Gastroesophageal sphincter (tissue), 3 donors: ENCODE results near the gene ACSS3.

Experiments used
- EP300 ChIP-seq: sonication (generic); formaldehyde crosslinking; IDR thresholded peaks from one replicate; pipeline ENCODE4 v1.6.1; 2017; ENCODE audit warnings: antibody characterized with exemption, mild to moderate bottlenecking
- POLR2A ChIP-seq, 2 donors: fragments of 450-650 bp; IDR thresholded peaks; one replicate each; pipeline ENCODE4 v1.6.1; 2017; ENCODE audit warnings: antibody characterized with exemption in 2 of 2, mild to moderate bottlenecking in 2 of 2, moderate library complexity in 1 of 2
- POLR2AphosphoS5 ChIP-seq: sonication (generic); formaldehyde crosslinking; IDR thresholded peaks from one replicate; pipeline ENCODE4 v1.6.1; 2017; ENCODE audit warnings: antibody characterized with exemption
- TF ChIP-seq, protein P1 (sequence below), 4 experiments: fragments of 200-600 bp in 2 of 4; fragments of 450-650 bp in 2 of 4; sonication (generic) in 1 of 4; IDR thresholded peaks; one replicate each; pipeline ENCODE4 v1.5.1; 2017 to 2019; ENCODE audit warnings: antibody characterized with exemption in 4 of 4, mild to moderate bottlenecking in 2 of 4, moderate library complexity in 2 of 4

DNA sequence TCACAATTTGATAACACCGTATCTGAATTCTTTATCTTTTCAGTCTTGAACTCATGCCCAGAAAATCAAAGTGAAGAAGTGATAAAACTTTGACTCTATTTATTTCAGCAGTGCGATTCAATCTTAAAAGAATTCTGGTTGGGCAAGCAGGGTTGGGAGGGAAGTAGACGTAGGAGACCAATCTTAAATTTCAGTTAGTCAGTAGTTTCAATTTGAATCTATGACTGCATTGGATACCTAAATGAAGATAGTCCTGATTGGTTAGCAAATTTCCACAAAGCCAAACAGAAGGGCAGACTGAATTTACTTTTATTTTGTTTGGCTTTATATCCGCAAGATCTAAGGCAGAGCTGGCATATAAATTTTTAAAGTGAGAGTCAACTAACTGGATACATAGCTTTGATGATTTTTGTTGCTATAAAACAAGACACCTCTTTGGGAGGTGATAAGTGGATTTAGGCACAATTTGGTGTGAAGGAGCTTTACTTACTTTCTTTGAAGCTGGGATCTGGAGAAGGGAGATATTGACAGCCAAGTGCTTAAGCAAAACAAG lies 2.6 kb downstream of the ACSS3 start:
- TF ChIP-seq, protein P1, sequence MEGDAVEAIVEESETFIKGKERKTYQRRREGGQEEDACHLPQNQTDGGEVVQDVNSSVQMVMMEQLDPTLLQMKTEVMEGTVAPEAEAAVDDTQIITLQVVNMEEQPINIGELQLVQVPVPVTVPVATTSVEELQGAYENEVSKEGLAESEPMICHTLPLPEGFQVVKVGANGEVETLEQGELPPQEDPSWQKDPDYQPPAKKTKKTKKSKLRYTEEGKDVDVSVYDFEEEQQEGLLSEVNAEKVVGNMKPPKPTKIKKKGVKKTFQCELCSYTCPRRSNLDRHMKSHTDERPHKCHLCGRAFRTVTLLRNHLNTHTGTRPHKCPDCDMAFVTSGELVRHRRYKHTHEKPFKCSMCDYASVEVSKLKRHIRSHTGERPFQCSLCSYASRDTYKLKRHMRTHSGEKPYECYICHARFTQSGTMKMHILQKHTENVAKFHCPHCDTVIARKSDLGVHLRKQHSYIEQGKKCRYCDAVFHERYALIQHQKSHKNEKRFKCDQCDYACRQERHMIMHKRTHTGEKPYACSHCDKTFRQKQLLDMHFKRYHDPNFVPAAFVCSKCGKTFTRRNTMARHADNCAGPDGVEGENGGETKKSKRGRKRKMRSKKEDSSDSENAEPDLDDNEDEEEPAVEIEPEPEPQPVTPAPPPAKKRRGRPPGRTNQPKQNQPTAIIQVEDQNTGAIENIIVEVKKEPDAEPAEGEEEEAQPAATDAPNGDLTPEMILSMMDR (IDR thresholded peaks at IDR 0.05): no peak
- TF ChIP-seq POLR2A (IDR thresholded peaks at IDR 0.05) (no peak), POLR2AphosphoS5 (no peak), EP300 (no peak)
